Transverse colon (tissue), 4 donors: ENCODE results near the gene MAGI1. TPM values are rescaled to one million over a fixed set of nuclear protein-coding genes. Genes with fewer than 3 reads are reported as not detected.

Experiments used
- DNase-seq: peaks from one replicate; pipeline ENCODE4 v3.0.0-alpha.2; 2019
- H3K27ac ChIP-seq, 4 donors: fragments of 200-600 bp; sonication (generic); 2 replicates each; pipeline ENCODE4 v1.5.1; 2016 to 2018; ENCODE audit warnings: inconsistent platforms in 4 of 4
- H3K27me3 ChIP-seq: fragments of 200-600 bp; sonication (generic); 2 replicates; pipeline ENCODE4 v1.5.1; 2017; ENCODE audit warnings: inconsistent platforms
- H3K36me3 ChIP-seq, 4 donors: fragments of 200-600 bp; sonication (generic); 2 replicates each; pipeline ENCODE4 v1.5.1; 2017 to 2019; ENCODE audit warnings: inconsistent platforms in 4 of 4
- H3K4me1 ChIP-seq, 4 donors: fragments of 200-600 bp; sonication (generic); 2 replicates each; pipeline ENCODE4 v1.5.1; 2017 to 2020; ENCODE audit warnings: inconsistent platforms in 4 of 4
- H3K4me3 ChIP-seq, 4 donors: fragments of 200-600 bp; sonication (generic); 1 replicate in 1 of 4; 2 replicates in 3 of 4; pipeline versions ENCODE4 v1.5.1 to v1.6.1; 2017 to 2019; ENCODE audit warnings: inconsistent platforms in 4 of 4
- H3K9me3 ChIP-seq, 2 donors: fragments of 200-600 bp; sonication (generic); 2 replicates each; pipeline ENCODE4 v1.5.1; 2017 to 2019; ENCODE audit warnings: inconsistent platforms in 2 of 2
- EP300 ChIP-seq: sonication (generic); formaldehyde crosslinking; IDR thresholded peaks from one replicate; pipeline ENCODE4 v1.6.1; 2017; ENCODE audit warnings: antibody characterized with exemption, low read depth
- POLR2A ChIP-seq: fragments of 450-650 bp; IDR thresholded peaks from one replicate; pipeline ENCODE4 v1.6.1; 2016; ENCODE audit warnings: antibody characterized with exemption, mild to moderate bottlenecking, moderate library complexity
- POLR2AphosphoS5 ChIP-seq, 3 donors: sonication (generic); formaldehyde crosslinking; IDR thresholded peaks; one replicate each; pipeline ENCODE4 v1.6.1; 2016; ENCODE audit warnings: antibody characterized with exemption in 3 of 3
- WGBS, 2 donors: methylation state at CpG; one replicate each; pipeline ENCODE4 v1.1.5; 2018; ENCODE audit warnings: low coverage in 1 of 2; 5-methylcytosine and 5-hydroxymethylcytosine counted together
- in situ Hi-C, 4 donors: fragments of 200-750 bp; cut with MboI; loops; one replicate each; pipeline versions ENCODE4 v1.15.0 to v1.15.1; 2017; ENCODE audit warnings: low sequenced_read_pairs in 3 of 4, low pct_ligation_motif_present in 1 of 4, low pct_unique_long_range_greater_than_20kb in 1 of 4
- intact Hi-C: fragments of 100-400 bp; cut with DNase I; formaldehyde crosslinking; loops from one replicate; pipeline ENCODE4 v1.15.1; 2023; ENCODE audit warnings: low total_unique reads
- total RNA-seq, 4 donors: library from RNA; depleted of rRNA; stranded (reverse); fragments of >200 nt; gene quantifications; one replicate each; pipeline ENCODE4 v1.1.0, GENCODE V29; 2016
- TF ChIP-seq, protein P1 (sequence below), 5 experiments: fragments of 200-600 bp in 3 of 5; fragments of 450-650 bp in 2 of 5; sonication (generic) in 3 of 5; IDR thresholded peaks; 1 replicate in 2 of 5; 2 replicates in 3 of 5; pipeline ENCODE4 v1.5.1; 2016 to 2017; ENCODE audit warnings: antibody characterized with exemption in 5 of 5, inconsistent platforms in 3 of 5, mild to moderate bottlenecking in 2 of 5, moderate library complexity in 1 of 5

Gene MAGI1
- total RNA-seq, 4 donors from 2014 or later: 50.8 to 190 (median 67.4) TPM

GRCh38 chr3:65635657-65636056, 403.1 kb downstream of the MAGI1 start:
- no peak for DNase-seq
- no peaks in the 10 kb centered on the region for H3K4me1 ChIP-seq
- H3K36me3 ChIP-seq: no peaks in the 10 kb centered on the region

DNA sequence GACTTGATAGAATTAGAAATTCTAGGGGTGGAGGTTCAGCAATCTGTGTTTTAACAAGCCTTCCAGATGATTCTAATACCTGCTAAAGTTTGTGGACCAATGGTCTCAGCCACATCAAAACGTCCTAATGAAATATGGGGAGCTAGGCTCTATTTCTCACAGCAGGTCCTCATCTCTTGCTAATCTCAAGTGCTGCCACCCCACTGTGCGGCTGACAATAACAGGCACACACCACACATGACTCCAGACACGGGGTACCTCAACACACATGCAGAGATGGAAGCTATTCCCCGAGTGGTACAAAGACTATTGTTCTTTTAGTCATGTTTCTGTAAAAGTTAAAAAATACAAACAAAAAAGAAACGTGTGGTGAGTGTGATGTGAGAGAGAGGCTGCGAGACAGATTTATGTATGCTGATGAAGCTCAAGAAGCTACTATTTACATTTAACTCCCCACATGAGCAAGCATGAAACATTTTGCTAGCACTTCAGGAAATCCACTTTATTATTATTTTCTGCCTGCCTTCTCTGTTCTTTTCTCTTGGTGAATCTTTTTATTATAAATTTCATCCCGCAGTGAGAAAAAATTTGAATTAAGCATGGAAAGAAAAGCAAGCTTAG, 405.6 kb downstream of the MAGI1 start:
- H3K27me3 ChIP-seq: no peaks in the 10 kb centered on the region
- TF ChIP-seq, protein P1, sequence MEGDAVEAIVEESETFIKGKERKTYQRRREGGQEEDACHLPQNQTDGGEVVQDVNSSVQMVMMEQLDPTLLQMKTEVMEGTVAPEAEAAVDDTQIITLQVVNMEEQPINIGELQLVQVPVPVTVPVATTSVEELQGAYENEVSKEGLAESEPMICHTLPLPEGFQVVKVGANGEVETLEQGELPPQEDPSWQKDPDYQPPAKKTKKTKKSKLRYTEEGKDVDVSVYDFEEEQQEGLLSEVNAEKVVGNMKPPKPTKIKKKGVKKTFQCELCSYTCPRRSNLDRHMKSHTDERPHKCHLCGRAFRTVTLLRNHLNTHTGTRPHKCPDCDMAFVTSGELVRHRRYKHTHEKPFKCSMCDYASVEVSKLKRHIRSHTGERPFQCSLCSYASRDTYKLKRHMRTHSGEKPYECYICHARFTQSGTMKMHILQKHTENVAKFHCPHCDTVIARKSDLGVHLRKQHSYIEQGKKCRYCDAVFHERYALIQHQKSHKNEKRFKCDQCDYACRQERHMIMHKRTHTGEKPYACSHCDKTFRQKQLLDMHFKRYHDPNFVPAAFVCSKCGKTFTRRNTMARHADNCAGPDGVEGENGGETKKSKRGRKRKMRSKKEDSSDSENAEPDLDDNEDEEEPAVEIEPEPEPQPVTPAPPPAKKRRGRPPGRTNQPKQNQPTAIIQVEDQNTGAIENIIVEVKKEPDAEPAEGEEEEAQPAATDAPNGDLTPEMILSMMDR (IDR thresholded peaks at IDR 0.05): no peak
- TF ChIP-seq POLR2A: no peak
- TF ChIP-seq POLR2AphosphoS5 (IDR thresholded peaks at IDR 0.05): no peak
- TF ChIP-seq EP300: no peak
- intact Hi-C loops: no loop called here
- no peak overlapping the region for H3K4me3 ChIP-seq
- H3K4me1 ChIP-seq: no peaks in the 10 kb centered on the region
- in situ Hi-C loops: no loop called here
- 63 to 71% methylated on average over 5 to 7 of the region's 7 CpGs for WGBS, 2 donors
- H3K9me3 ChIP-seq: no peaks in the 10 kb centered on the region
- H3K27ac ChIP-seq: no peak overlapping the region
- no peaks in the 10 kb centered on the region for H3K36me3 ChIP-seq
- DNase-seq: no peak

More at GRCh38 chr3:65635657-65636056, 403.1 kb downstream of the MAGI1 start:
- H3K9me3 ChIP-seq: no peaks in the 10 kb centered on the region
- no peak overlapping the region for H3K4me3 ChIP-seq
- no peaks in the 10 kb centered on the region for H3K27me3 ChIP-seq
- 78 to 80% methylated on average over 1 to 2 of the region's 2 CpGs for whole genome bisulfite sequencing, 2 donors
- no peak for TF ChIP-seq EP300
- TF ChIP-seq, protein P1 (IDR thresholded peaks at IDR 0.05): no peak
- no peak for TF ChIP-seq POLR2AphosphoS5 (IDR thresholded peaks at IDR 0.05)
- no peak for TF ChIP-seq POLR2A
- no peak overlapping the region for H3K27ac ChIP-seq
- intact Hi-C loops: no loop called here
- in situ Hi-C loops: no loop called here

- H3K4me3 ChIP-seq: no peak overlapping the region
- TF ChIP-seq POLR2A (no peak), EP300 (no peak), POLR2AphosphoS5 (IDR thresholded peaks at IDR 0.05) (no peak)
- TF ChIP-seq, protein P1 (IDR thresholded peaks at IDR 0.05): no peak
- no peaks in the 10 kb centered on the region for H3K9me3 ChIP-seq
- H3K27ac ChIP-seq: no peak overlapping the region
- H3K36me3 ChIP-seq: no peaks in the 10 kb centered on the region
- no peaks in the 10 kb centered on the region for H3K27me3 ChIP-seq
- in situ Hi-C loops (no loop called here), intact Hi-C loops (no loop called here)
- no peak for DNase-seq
- no peaks in the 10 kb centered on the region for H3K4me1 ChIP-seq
These were observed 406.3 kb downstream of the MAGI1 start for GRCh38 chr3:65632414-65632813.

GRCh38 chr3:65628978-65629377, 409.7 kb downstream of the MAGI1 start:
- 91 to 100% methylated on average over 1 to 2 of the region's 2 CpGs for WGBS, 2 donors
- no peak for DNase-seq
- no peaks in the 10 kb centered on the region for H3K36me3 ChIP-seq
- no peak overlapping the region for H3K27ac ChIP-seq
- intact Hi-C loops: no loop called here
- H3K9me3 ChIP-seq: no peaks in the 10 kb centered on the region
- H3K4me1 ChIP-seq: no peaks in the 10 kb centered on the region
- in situ Hi-C loops: no loop called here
- no peak overlapping the region for H3K4me3 ChIP-seq
- no peaks in the 10 kb centered on the region for H3K27me3 ChIP-seq
- TF ChIP-seq, protein P1 (IDR thresholded peaks at IDR 0.05): no peak
- TF ChIP-seq POLR2A (no peak), POLR2AphosphoS5 (IDR thresholded peaks at IDR 0.05) (no peak)
